ENCODE data around the gene ADAMTS18. TPM values are rescaled to one million over a fixed set of nuclear protein-coding genes. Genes with fewer than 3 reads are reported as not detected.

ADAMTS18 gene
- total RNA-seq, 1 donor from 2014 or later: 5.5 TPM

DNA sequence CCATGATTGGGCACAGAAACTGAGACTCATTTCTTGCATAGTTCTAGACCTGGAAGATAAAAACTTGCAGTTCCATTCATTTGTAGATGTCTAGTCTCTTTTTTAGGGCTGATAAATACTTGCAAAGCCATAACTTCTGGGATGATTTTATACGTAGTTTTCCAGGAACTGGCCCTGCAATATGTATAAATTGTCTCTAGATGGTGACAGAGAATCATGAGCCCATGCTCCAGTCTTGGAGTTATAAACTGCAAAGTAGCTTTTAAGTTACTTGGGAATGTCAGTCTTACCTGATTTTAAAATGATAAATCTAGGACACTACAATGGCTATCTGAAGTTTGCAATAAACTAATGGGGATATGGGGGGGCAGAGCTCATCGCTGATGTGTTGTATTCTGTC is 3.0 kb upstream of the ADAMTS18 start:
- DNase-seq (ENCODE audit: low read depth, low spot score): peak; percentile 29

DNA sequence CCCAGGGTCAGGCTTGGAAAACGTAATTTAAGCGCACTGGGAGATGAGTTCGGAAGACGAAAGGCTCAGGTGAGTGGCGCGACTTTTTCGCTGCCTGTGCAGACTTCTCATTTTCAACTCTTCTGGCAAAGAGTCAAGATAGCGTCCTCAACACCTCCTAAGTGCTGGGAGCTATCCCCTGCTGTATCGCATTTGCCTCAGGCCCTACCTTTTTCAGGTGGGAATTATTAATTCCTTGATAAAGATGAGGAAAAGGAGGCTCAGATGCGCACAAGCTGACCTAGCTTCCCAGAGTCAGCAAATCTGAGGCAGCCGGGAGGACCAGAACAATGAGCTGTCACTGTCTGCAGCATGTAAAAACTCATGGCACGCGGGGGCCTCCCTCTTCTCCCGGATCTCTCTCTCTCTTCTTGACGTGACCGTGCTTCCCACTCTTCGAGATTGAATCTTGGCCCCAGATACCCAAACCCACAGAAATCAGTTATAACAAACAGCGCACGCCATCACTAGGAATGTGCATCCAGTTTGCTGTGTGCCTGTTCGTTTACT is 512 bp upstream of the ADAMTS18 start:
- no peak for DNase-seq (ENCODE audit: low read depth, low spot score)

DNA sequence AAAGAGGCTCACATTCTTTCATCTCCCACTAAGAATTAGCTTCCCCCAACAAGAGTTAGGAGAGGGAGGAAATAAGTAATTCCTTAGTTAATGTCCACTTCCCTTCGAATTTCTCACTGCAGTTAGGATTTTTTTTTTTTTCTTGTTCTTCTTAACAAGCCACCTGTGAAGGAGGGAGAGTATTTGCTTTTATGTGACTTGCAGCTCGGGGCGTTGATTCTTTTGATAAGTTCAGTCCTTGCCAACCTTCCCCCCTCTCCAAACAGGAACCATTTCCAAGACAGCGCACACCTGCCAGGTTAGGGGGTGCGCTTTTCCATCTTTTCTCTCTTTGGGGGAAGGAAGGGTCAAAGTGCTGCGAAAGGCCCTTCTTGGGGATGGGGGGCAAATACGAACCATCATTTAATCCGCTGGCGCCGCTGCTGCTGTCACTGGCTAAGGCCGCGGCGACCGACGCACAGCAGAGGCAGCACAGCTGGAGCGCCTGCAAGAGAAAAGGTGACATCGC is 758 bp downstream of the ADAMTS18 start:
- DNase-seq (ENCODE audit: low read depth, low spot score): no peak

DNA sequence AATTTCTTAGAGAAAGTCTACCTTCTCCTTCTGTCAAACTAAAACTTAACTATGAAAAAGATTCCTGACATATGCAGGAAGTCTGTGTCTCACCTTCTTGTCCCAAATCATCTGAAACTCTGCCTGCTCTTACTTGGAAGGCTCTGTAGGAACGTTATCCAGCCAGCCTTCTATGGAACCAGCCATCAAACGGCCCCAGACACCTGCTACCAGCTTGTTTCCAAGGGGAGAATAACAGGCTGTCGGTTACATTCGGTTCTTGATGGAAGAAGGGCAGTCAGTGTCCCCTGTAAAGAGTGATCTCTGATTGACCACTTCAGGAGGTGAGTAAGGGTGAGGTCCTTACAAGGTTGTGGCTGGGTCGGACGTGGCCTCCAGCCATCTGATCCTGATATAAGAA is 1.7 kb downstream of the ADAMTS18 start:
- no peak for DNase-seq (ENCODE audit: low read depth, low spot score)

DNA sequence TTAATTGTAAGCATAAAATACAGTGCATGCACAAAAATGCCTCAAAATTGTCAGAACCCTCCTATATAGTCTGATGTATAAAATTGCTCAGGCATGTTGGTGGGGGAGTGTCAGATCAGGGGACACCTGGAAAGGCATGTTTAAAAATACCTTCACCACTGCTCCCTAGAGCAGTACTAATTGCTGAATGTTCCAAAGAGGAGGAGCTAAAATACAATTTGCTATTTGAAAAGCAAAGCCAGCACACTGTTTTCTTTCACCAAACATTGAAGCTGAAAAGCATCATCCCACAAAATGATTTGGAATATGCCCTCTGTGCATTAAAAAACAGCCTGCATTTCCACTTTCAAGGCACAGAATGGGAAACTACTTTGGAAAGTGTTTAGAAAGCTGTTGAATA is 2.6 kb downstream of the ADAMTS18 start:
- DNase-seq (ENCODE audit: low read depth, low spot score): no peak

DNA sequence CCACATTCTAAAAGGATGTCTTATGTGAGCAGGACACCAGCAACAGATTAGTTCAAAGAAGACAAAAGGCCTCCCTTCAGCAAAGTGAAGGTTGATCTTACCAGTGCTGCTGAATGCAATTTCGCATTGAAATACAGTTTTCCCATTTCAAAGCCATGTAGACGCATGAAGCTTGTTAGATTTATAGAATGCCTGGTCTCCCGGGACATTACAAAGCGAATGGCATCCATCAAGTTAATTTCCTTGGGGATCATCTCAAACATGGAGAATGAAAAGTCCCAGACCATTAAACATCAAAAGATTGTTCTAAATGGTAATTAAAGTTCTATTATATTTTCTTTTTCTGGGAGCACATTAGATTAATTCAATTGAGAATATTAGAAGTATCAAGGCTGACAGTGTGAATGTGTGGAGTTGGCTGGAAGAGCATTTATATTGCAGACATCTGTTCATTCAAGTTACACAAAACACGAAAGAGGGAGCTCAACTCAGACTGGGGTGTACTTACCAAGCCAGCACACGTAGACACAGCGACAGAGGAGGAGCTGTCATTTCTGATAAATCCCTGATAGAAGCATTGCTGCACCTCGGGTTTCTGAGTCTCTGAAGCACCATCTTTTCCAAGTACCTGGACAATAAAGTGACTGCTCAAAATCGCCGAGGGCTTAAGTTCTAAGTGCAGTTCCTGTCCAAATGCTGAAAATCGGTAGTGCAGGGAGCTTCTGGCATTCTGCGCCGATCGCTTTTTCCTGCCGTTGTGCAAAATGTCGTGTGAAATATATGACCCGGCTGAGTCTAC is 3.8 kb downstream of the ADAMTS18 start:
- no peak for DNase-seq (ENCODE audit: low read depth, low spot score)

DNA sequence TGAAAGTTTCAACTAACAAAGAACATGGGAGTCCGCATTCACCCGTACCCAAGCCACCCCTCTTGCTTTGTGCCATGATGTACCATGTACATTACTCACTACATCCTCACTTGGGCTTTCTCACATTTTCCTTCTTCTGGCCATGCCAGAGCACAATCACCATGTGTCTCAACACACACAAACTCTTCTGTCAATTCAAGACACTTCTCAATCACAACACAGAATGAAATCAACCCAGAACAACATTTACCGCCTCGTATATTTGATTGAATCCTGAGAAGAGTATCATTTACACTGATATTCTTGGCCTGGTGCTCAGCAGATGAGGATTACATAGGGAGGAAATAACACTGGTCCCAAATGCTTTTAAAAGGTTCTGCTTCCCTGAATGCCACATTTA is 4.5 kb downstream of the ADAMTS18 start:
- DNase-seq (ENCODE audit: low read depth, low spot score): no peak

DNA sequence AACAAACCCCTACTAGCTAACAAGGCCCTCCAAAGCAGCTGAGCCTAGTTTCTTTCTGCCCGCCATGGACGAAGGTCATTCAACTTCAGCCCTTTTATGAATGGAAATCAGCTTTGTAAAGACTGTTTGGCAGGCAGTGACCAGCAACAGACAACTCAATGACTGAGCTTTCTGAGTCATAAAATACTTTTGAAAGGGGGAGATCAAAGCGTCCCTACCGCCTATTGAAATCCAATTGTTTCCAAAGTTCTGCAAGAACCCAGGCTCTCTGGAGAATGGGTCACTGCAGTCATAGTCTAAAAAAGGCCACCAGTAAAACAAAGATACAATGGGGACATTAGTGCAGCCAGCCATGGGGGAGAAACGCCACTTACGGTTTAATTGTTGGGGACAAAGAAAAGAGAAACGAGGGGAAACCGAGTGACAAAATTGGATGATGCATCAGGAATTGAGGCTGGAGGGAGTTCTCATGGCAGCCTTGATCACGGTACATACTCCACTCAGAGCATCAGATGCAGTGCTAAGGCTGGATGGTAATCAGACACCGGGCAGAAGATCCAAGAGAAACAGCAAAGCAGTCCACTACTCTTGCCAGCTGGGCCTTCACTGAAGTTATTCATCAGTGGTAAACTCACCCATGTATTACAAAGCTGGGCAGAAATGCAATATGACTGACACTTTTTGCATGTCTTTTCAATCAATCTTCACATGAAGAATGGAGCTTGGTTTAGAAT is 9.8 kb downstream of the ADAMTS18 start:
- no peak for DNase-seq (ENCODE audit: low read depth, low spot score)

DNA sequence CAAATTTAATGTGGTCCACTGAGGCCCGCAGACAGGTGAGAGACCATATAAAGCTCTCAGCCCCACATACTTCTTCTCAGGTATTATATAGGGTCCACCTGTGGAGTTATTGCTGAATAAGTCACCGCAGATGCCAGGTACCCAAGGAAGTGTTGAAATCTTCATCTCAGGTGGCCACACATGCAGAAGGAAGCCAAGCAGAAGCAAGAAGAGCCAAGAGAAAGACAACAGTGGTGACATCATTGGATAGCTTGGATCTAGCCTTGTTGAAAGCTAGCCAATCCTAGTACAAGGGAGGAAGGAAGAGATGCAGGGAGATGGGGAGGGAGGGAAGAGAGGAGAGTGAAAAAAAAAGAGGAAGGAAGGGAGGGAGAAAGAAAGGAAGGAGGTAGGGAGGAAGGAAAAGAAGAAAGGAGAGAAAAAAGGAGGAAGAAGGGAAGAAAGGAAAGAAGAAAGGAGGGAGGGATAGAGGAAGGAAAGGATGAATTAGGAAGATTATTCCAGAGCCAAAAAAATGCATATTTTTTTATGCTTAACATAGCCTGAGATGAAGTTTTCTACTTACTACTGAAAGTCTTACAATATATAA is 12.5 kb downstream of the ADAMTS18 start:
- no peak for DNase-seq (ENCODE audit: low read depth, low spot score)

DNA sequence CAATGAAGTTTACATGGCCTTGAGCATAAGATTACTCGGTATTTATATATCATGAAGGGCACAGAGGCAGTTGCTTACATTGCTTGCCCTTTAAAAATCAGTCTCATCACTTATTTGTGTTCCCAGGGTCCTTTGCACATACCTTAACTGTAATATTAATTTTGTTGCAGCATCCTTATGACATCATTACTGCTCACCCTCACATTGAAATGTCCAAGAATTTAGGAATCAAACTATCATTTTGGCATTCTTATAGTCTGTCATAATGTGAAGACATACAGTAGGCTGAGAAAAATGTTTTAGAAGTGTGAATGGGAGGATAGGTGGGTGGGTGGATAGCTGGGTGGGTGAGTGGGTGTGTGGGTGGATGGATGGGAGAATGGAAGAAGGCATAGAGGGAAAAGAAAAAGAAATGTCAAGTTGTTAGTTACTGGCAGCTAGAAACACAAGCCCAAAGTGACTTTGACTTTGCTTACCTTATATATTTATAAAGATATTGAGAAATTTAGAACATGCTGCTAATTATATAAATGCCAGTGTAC is 17.8 kb downstream of the ADAMTS18 start:
- no peak for DNase-seq (ENCODE audit: low read depth, low spot score)

DNA sequence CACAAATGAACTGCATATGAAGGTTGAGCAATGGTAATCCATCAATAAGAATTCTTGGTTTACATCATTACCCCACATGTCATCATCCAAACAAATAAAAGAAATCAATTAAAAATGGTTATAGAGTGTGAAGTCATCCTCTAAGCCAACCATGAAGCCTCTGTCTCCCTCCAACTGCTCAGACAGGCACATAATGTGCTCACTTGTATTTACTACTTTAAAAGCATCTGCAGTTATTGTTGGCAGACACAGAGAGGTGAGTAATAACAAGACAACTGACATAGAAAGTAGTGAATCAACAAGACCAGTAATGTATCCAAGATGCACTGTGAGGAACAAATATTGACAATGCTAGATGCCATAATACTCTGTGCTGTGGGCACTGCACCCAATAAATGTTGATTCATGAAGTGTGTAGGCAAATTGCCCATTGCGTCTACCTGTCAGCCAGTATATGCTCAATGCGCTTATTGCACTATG is 20.0 kb downstream of the ADAMTS18 start:
- no peak for DNase-seq (ENCODE audit: low read depth, low spot score)

DNA sequence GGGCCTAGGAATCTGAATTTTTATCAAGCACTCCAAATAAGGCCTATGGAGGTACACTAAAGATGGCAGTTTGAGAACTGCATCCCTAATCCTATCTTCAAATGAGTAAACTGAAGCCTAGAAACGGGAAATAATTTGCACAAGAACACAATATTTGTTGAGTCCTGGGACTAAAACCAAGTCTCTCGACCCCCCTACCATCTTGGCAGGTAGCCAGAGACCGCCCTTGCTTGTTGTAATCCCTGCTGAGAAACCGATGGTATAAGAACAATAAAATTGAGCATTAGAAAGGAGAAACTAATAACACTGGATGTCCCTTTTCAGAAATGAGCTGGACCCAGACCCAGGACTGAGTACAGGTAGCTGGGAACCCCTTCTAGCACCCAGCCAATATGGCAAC is 24.4 kb downstream of the ADAMTS18 start:
- no peak for DNase-seq (ENCODE audit: low read depth, low spot score)

DNA sequence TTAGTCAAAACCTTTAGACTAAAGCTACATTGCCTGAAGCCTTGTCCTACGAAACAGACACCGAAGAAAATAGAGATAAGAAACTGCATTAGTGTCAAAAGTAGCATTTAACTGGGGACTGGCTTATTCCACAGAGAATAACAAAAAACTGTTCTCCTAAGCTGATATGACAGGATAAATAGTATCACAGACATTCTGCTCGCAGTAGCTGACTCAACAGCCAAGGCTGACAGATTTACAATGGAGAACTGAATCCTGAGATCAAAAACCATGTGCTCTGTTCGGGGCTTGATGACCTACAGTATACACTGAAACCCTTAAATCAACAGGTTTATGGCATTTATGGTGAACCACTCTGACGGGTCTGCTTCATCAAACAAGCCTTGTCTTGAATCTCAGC is 25.5 kb downstream of the ADAMTS18 start:
- no peak for DNase-seq (ENCODE audit: low read depth, low spot score)

DNA sequence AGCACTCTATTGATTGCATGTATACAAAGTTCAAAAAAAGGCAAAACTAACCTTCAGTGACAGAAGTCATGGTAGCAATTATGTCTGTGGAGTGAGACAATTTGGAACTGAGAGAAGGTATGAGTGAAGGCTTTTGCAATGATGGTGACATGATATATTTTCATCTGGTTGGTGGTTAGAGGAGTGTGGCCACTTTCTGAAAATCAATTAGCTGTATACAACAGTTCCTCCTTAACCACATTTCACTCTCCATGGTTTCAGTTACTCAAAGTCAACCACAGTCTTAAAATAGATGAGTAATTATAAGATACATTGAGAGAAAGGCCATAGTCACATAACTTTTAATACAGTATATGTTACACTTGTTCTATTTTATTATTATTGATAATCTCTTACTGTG is 26.2 kb downstream of the ADAMTS18 start:
- no peak for DNase-seq (ENCODE audit: low read depth, low spot score)

DNA sequence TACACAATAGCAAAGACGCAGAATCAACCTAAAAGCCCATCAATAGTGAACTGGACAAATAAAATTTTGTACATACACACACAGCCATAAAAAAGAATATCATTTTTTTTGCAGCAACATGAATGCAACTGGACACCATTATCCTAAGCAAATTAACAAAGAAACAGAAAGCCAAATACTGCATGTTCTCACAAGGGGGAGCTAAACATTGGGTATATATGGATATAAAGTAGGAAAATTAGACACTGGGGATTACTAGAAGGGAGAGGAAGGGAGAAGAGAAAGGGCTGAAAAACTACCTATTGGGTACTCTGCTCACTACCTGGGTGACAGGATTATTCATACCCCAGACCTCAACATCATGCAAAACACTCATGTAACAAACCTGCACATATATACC is 28.2 kb downstream of the ADAMTS18 start:
- DNase-seq (ENCODE audit: low read depth, low spot score): no peak

DNA sequence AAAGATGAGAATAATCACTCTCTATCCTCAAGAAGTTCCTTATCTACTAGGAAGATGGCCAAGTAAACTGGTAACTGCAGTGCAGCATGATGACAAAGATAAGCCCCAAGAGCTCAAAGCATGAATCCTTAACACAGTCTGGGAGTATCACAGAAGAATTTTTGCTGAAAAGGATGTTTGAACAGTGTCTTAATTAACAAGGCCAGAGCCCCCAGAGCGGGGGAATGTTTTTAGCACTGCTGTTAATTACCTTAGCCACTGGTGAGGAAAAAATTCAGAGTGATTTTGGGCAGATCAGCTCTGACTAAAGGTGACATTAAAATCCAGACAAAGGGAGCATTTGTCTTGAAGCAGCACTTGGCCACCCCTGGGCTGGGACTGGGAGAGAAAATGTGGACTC is 30.1 kb downstream of the ADAMTS18 start:
- DNase-seq (ENCODE audit: low read depth, low spot score): no peak

DNA sequence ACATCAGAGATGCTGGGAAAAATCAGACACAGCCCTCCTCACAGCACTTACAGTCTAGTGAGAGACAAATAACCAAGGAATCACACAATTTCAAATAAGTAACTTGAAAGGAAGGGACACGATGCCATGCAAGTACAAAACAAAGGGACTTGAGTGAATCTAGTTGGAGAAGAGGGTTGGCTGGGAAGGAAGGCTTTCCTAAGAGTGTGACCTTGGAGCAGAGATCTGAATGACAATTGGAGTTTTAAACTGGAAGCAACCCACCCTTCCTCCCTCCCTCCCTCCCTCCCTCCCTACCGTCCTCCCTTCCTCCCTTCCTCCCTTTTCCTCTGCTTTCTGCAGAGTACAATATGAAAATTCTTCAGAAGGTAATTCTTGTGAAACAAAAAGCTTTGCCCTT is 31.1 kb downstream of the ADAMTS18 start:
- DNase-seq (ENCODE audit: low read depth, low spot score): no peak

DNA sequence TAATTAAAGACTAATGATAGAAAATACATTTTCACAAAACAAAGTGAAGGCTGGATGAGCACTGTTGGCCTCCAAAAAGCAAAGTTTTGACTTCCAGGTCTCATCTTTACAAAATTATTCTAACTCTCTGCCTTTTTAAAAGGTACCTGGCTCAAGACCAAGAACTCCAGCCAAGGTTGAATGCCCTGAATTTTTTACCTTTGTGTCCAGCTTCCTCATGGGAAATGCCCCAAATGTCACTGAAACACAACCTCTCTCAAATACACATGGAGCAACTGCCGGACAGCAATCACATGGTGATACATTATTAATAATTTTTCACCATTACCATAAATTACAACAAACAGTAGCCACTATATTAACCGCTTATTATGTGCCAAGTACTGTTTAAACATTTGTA is 32.2 kb downstream of the ADAMTS18 start:
- no peak for DNase-seq (ENCODE audit: low read depth, low spot score)

DNA sequence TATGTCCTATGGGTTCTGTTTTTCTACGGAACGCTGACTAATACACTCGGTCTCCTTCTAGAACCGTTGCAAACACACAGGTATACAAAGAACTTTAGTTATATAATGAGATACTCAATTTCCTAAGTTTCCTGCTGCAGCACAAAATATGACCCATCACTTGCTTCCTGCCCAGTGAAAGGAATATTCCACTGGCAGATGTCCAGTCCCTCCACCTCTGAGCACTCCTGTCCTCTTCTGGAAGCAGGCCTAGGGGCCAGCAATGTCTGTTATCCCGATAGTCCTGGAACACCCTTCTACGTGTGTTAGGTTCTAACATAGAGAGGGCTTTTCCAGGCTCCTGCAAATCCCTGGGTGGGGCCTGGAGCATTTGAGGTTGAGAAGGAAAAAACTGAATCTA is 32.7 kb downstream of the ADAMTS18 start:
- peak; percentile 15 for DNase-seq (ENCODE audit: low read depth, low spot score)

DNA sequence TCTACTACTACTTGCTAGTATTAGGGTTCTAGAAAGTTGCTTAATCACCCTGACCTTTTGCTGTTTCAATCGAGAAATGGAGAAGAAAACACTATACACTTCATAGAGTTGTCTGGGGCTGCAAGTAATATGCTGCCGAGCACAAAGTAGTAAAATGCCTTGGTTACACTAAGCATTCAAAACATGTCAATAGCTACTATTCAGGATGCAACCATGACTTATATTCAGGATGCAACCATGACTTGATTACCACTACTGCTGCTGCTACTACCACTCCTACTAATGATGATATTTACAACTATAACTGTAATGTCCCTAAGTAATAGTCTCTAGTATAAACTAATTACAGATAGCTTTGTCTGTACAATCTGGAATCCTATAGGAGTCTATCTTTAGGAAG is 35.3 kb downstream of the ADAMTS18 start:
- no peak for DNase-seq (ENCODE audit: low read depth, low spot score)

DNA sequence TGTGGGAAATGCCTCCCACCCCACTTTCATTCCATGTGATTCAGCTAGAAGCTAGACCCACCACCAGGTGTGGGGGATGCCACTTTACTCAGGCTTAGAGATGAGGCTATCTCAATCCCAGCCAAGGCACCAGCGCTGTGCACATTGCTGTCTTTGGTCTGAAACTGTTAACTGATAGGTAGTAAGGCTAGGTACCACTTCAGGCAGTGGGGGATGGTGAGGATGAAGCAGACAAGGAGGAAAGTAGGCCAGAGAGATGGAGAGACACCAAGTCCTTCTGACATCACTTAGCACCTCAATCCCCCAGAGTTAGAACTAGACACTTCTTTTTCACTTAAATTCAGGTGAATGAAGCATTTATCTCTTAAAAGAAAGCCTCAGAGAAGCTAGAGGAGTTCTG is 35.8 kb downstream of the ADAMTS18 start:
- DNase-seq (ENCODE audit: low read depth, low spot score): no peak

DNA sequence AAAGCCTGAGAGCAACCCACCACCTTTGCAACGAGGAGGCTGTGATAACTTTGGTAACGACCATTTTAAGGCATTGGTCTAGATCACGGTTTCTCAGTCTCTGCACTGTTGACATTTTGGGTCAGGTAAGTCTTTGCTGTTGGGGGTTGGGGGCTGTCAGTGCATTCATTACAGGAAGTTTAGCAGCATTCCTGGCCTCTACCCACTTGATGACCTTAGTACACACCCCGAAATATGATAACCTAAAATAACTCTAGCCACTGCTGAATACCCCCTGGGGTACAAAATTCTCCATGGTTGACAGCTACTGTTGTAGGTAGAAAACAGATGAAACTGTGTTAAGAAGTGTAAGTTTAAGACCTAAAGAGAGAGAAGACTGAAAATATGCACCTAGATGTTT is 36.3 kb downstream of the ADAMTS18 start:
- no peak for DNase-seq (ENCODE audit: low read depth, low spot score)

Data from pulmonary artery endothelial cell (primary cell).